ENCODE measurements around the gene CERS2. TPM values are rescaled to one million over a fixed set of nuclear protein-coding genes. Genes with fewer than 3 reads are reported as not detected.
A peak's percentile ranks its signal among the peaks of the same experiment; 100 is the strongest.

CERS2 gene
- total and polyA plus RNA-seq, 2 of the 8 experiments (the other 6 are each of a cell fraction or from before 2014, with no cell fraction given), result 216 to 237 TPM

GRCh38 chr1:150976401-150976821, 1.8 kb upstream of the CERS2 start:
- no peak overlapping the region for H3K27ac ChIP-seq (ENCODE audit: low read depth, low read length)

More at GRCh38 chr1:150976401-150976821, 1.8 kb upstream of the CERS2 start:
- Histone ChIP-seq H3K79me2 (ENCODE audit: control insufficient read depth in 1 of 2, insufficient read depth in 2 of 2, low read length in 2 of 2) (peaks cover 10 to 31% of the 10 kb centered on the region in 2 experiments), H3K18ac (ENCODE audit: extremely low read depth, low read length) (peak overlapping the region; percentile 80), H4K20me1 (replicated peaks in 1 of 2; ENCODE audit: control insufficient read depth in 1 of 2, insufficient read depth in 2 of 2, low read length in 2 of 2) (peaks cover 4 to 10% of the 10 kb centered on the region in 2 experiments), H3K23me2 (ENCODE audit: low read depth, low read length) (peaks cover 12% of the 10 kb centered on the region), H4K91ac (replicated peaks; ENCODE audit: insufficient read length, low read length) (peak overlapping the region; percentile 97), H2BK12ac (ENCODE audit: low read depth, low read length) (peak overlapping the region; percentile 94), H4K5ac (ENCODE audit: insufficient read length, low read depth, low read length) (peak overlapping the region; percentile 69), H2AFZ (ENCODE audit: low read length) (no peak overlapping the region), H3K4me1 (replicated peaks in 1 of 4; ENCODE audit: control insufficient read depth in 3 of 4, insufficient read depth in 4 of 4, low read length in 3 of 4) (peaks cover 18 to 45% (median 37%) of the 10 kb centered on the region in 4 experiments), H2AK5ac (ENCODE audit: low read depth, low read length) (peak overlapping the region; percentile 92; the same call in 1 of the 2 replicates), H2BK15ac (ENCODE audit: low read length) (0 out of 2 replicates have a peak overlapping the region, but pooled peaks have one; percentile 72), H3K4me2 (ENCODE audit: insufficient read depth in 1 of 2, low read depth in 2 of 2, low read length in 2 of 2) (peak overlapping the region; percentile 42 to 83; a peak in 3 of 4 replicates), H2BK20ac (ENCODE audit: low read length) (peak overlapping the region; percentile 93), H2BK5ac (ENCODE audit: low read depth, low read length) (peak overlapping the region; percentile 79; the same call in 1 of the 2 replicates), H3K56ac (replicated peaks; ENCODE audit: insufficient read length, low read depth, low read length) (peak overlapping the region; percentile 77), H4K8ac (ENCODE audit: extremely low read depth, insufficient read depth, low read length) (peak overlapping the region; percentile 62; the same call in 1 of the 2 replicates), H3K36me3 (ENCODE audit: control insufficient read depth in 2 of 4, insufficient read depth in 4 of 4, low read length in 3 of 4) (no peaks in the 10 kb centered on the region), H2BK120ac (replicated peaks; ENCODE audit: low read depth, low read length) (peak overlapping the region; percentile 35), H3K9me3 (ENCODE audit: insufficient read depth in 2 of 2, low read depth in 1 of 2, low read length in 1 of 2) (no peaks in the 10 kb centered on the region), H3K4ac (replicated peaks; ENCODE audit: insufficient read length, low read depth, low read length) (peak overlapping the region; percentile 27), H3K14ac (ENCODE audit: insufficient read length) (no peak overlapping the region), H3K23ac (ENCODE audit: insufficient read length) (no peak overlapping the region), H3K4me3 (ENCODE audit: extremely low read depth in 1 of 4, insufficient read depth in 2 of 4, low read depth in 3 of 4, low read length in 4 of 4) (peak overlapping the region in 3 of 4 experiments; percentile 0 to 25 (median 10); a peak in 3 of 8 replicates), H3K9ac (replicated peaks in 1 of 4; ENCODE audit: extremely low read depth in 1 of 4, low read depth in 3 of 4, low read length in 3 of 4) (peak overlapping the region in 2 of 4 experiments; percentile 13 to 28; a peak in 2 of 7 replicates), H3K79me1 (ENCODE audit: low read depth, low read length) (peaks cover 4% of the 10 kb centered on the region; the same call in 1 of the 2 replicates), H3K27me3 (replicated peaks in 1 of 4; ENCODE audit: control insufficient read depth in 3 of 4, extremely low read depth in 1 of 4, insufficient read depth in 3 of 4, low read length in 3 of 4) (no peaks in the 10 kb centered on the region)
- POLR2A ChIA-PET (ENCODE audit: partially characterized antibody), result interaction anchor here (0.6 to 10.5 kb wide), 11 partner anchors 8 to 691 kb away, joined by 3 to 133 read pairs (median 5); partner anchors contain the start of genes ANXA9 and C1orf56
- no peak for DNase-seq (ENCODE audit: low read depth in 1 of 2, low spot score in 2 of 2)
- 70% methylated on average over 8 of the region's 9 CpGs; no CpG with 5 or more reads in 1 of the 2 experiments for WGBS, 2 experiments (ENCODE audit: extremely low coverage in 1 of 2, insufficient coverage in 1 of 2, insufficient read length in 1 of 2, insufficient replicate concordance in 2 of 2, low coverage in 1 of 2, low lambda C conversion rate in 2 of 2, missing lambda C conversion rate in 1 of 2)
- no peak for FAIRE-seq
- TF ChIP-seq KDM4A (IDR thresholded peaks at IDR 0.05; ENCODE audit: low read depth, low read length, severe bottlenecking) (no peak), RNF2 (IDR thresholded peaks at IDR 0.05; ENCODE audit: borderline replicate concordance, low read depth, low read length, missing control alignments, poor library complexity, severe bottlenecking) (no peak), FOSL1 (IDR thresholded peaks at IDR 0.05; ENCODE audit: insufficient read depth, low read depth, low read length) (no peak), JUN (IDR thresholded peaks at IDR 0.05; ENCODE audit: low read depth, low read length) (no peak)
- CTCF ChIA-PET (ENCODE audit: partially characterized antibody), result interaction anchor here (0.6 to 14.5 kb wide), 13 partner anchors 9 to 607 kb away, joined by 3 to 183 read pairs (median 3); partner anchors contain the start of gene MINDY1

Data from H1 (cell line).